ENCODE results near the gene DNAJC16. TPM values are rescaled to one million over a fixed set of nuclear protein-coding genes. Genes with fewer than 3 reads are reported as not detected.
A peak's percentile ranks its signal among the peaks of the same experiment; 100 is the strongest.

Gene DNAJC16
- total RNA-seq, 1 experiment from 2014 or later, result 20.7 TPM

- Mint-ChIP-seq H3K27ac (peak overlapping the region; percentile 74 to 80 (median 79); a peak in 4 of 7 replicates), H3K4me3 (peak overlapping the region; percentile 88 to 98), H3K4me1 (peaks cover 19 to 25% of the 10 kb centered on the region in 2 experiments), H3K36me3 (ENCODE audit: insufficient read depth in 1 of 3, low read depth in 3 of 3) (peaks cover 0 to 3% (median 2%) of the 10 kb centered on the region in 3 experiments; a peak in 4 of 7 replicates), H3K27me3 (ENCODE audit: low read depth) (no peaks in the 10 kb centered on the region), H3K9me3 (no peaks in the 10 kb centered on the region)
- Histone ChIP-seq H2BK5ac (ENCODE audit: insufficient read length, low read length) (no peak overlapping the region), H3K9ac (ENCODE audit: extremely low read depth, insufficient read length, low read length) (peak overlapping the region; percentile 74), H3K4me2 (ENCODE audit: insufficient read depth, insufficient read length, low read length) (peak overlapping the region; percentile 83), H4K20me1 (ENCODE audit: control insufficient read depth, insufficient read depth, insufficient read length) (no peaks in the 10 kb centered on the region), H2AK5ac (ENCODE audit: insufficient read length, low read length) (no peak overlapping the region), H3K23ac (ENCODE audit: insufficient read length, low read depth, low read length) (no peak overlapping the region), H3K79me1 (ENCODE audit: insufficient read depth, low read depth, low read length, poor library complexity, severe bottlenecking) (no peaks in the 10 kb centered on the region), H2AFZ (ENCODE audit: low read length) (no peak overlapping the region), H2BK15ac (ENCODE audit: low read depth, low read length) (no peak overlapping the region), H3K14ac (ENCODE audit: insufficient read depth, low read length) (no peak overlapping the region), H3K56ac (ENCODE audit: insufficient read length, low read depth, low read length) (no peak overlapping the region), H2BK12ac (ENCODE audit: insufficient read length, low read depth, low read length) (no peak overlapping the region), H4K8ac (replicated peaks; ENCODE audit: insufficient read length, low read depth, low read length) (no peak overlapping the region), H3K27me3 (ENCODE audit: insufficient read depth, low read length) (no peaks in the 10 kb centered on the region), H2BK120ac (ENCODE audit: low read depth, low read length, poor library complexity, severe bottlenecking) (no peak overlapping the region), H3K23me2 (ENCODE audit: insufficient read length, low read depth, low read length, poor library complexity, severe bottlenecking) (peaks cover 6% of the 10 kb centered on the region), H3K27ac (ENCODE audit: insufficient read length, low read depth, low read length) (no peak overlapping the region), H3K18ac (ENCODE audit: insufficient read length, low read depth, low read length) (no peak overlapping the region), H2BK20ac (ENCODE audit: low read depth, low read length, poor library complexity, severe bottlenecking) (no peak overlapping the region), H3T11ph (ENCODE audit: low read length) (no peak overlapping the region), H3K79me2 (ENCODE audit: insufficient read depth, low read length) (peaks cover 38% of the 10 kb centered on the region; the same call in 1 of the 2 replicates), H3K4ac (ENCODE audit: low read depth, low read length) (no peak overlapping the region), H4K91ac (ENCODE audit: insufficient read length, low read depth, low read length) (no peak overlapping the region), H4K5ac (ENCODE audit: insufficient read length, low read depth, low read length) (no peak overlapping the region), H3K4me1 (ENCODE audit: insufficient read depth, low read length) (peaks cover 4% of the 10 kb centered on the region), H3K9me3 (ENCODE audit: control insufficient read depth, low read depth, low read length) (no peaks in the 10 kb centered on the region)
- no CpG with 5 or more reads among the region's 26 CpGs for WGBS (ENCODE audit: extremely low coverage, insufficient read length, low lambda C conversion rate)
- no peak for DNase-seq
- TF ChIP-seq CTCF (conservative IDR thresholded peaks at IDR 0.05), result no peak
Measured at GRCh38 chr1:15618655-15619525, 92.2 kb downstream of the DNAJC16 start.

All from H9 (cell line).